ENCODE results near the gene SERPINA5. TPM values are rescaled to one million over a fixed set of nuclear protein-coding genes. Genes with fewer than 3 reads are reported as not detected.

The SERPINA5 gene
- total and polyA plus RNA-seq, 10 of the 15 experiments (the other 5 are each of a cell fraction or from before 2014, with no cell fraction given), result 0.90 TPM; not detected in 9

DNA sequence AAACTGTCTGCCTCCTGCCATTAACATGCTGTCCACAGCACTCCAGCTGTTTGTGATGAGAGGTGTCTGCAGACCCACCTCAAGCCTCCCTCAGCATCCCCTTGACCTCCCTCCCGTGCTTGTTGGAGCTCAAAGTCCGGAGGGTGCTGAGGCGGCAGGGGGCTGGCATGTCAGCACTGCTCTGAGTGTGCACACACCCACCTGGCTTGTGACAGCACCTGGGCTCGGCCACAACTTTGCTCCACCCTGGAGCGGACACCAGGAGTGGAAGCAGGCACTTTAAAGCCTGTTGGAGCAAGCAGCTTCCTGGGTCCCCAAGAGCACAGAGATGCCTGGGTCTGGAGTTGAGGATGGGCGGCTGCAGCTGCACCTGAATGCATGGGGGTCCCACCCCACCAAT lies 51.9 kb downstream of the SERPINA5 start:
- Histone ChIP-seq H3K4me2 (ENCODE audit: control insufficient read depth, insufficient read depth) (no peak overlapping the region), H3K36me3 (ENCODE audit: control insufficient read depth in 2 of 2, insufficient read depth in 2 of 2, low read length in 1 of 2) (no peaks in the 10 kb centered on the region), H3K27me3 (replicated peaks in 1 of 2; ENCODE audit: control insufficient read depth in 2 of 2, insufficient read depth in 2 of 2, low read length in 1 of 2) (no peaks in the 10 kb centered on the region), H4K20me1 (ENCODE audit: control insufficient read depth, insufficient read depth) (no peaks in the 10 kb centered on the region), H2AFZ (ENCODE audit: control insufficient read depth, low read depth, low read length) (no peak overlapping the region), H3K9me3 (replicated peaks; ENCODE audit: control insufficient read depth, insufficient read depth, low read length) (no peaks in the 10 kb centered on the region), H3K4me3 (no peak overlapping the region), H3K79me2 (ENCODE audit: control insufficient read depth, insufficient read depth, low read length) (no peaks in the 10 kb centered on the region), H3K4me1 (ENCODE audit: control insufficient read depth, insufficient read depth, low read length) (no peaks in the 10 kb centered on the region), H3K9ac (ENCODE audit: control insufficient read depth, insufficient read depth, low read length) (no peak overlapping the region), H3K27ac (ENCODE audit: control insufficient read depth, insufficient read depth) (no peak overlapping the region)
- CTCF ChIA-PET, result no interaction called here
- SMC1A ChIA-PET (ENCODE audit: uncharacterized antibody, unreplicated experiment), result no interaction called here
- no peak for TF ChIP-seq BMI1 (IDR thresholded peaks at IDR 0.05; ENCODE audit: borderline replicate concordance)
- no peak for TF ChIP-seq RFX5 (IDR thresholded peaks at IDR 0.05; ENCODE audit: low read depth, low read length)
- TF ChIP-seq IKZF1 (conservative IDR thresholded peaks at IDR 0.05), result no peak
- no peak for TF ChIP-seq CEBPB (IDR thresholded peaks at IDR 0.05; ENCODE audit: borderline replicate concordance in 1 of 2, low read depth in 2 of 2, low read length in 2 of 2)
- TF ChIP-seq POLR2AphosphoS5 (IDR thresholded peaks at IDR 0.05; ENCODE audit: low read length), result no peak
- no peak for TF ChIP-seq DPF2 (IDR thresholded peaks at IDR 0.05)
- no peak for TF ChIP-seq MXI1 (IDR thresholded peaks at IDR 0.05; ENCODE audit: low read depth, low read length)
- TF ChIP-seq, protein P1, sequence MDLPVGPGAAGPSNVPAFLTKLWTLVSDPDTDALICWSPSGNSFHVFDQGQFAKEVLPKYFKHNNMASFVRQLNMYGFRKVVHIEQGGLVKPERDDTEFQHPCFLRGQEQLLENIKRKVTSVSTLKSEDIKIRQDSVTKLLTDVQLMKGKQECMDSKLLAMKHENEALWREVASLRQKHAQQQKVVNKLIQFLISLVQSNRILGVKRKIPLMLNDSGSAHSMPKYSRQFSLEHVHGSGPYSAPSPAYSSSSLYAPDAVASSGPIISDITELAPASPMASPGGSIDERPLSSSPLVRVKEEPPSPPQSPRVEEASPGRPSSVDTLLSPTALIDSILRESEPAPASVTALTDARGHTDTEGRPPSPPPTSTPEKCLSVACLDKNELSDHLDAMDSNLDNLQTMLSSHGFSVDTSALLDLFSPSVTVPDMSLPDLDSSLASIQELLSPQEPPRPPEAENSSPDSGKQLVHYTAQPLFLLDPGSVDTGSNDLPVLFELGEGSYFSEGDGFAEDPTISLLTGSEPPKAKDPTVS (IDR thresholded peaks at IDR 0.05; ENCODE audit: low read depth, low read length), result no peak
- in situ Hi-C loops (cut with MboI), result no loop called here
- no peak for DNase-seq (ENCODE audit: low read depth, low spot score)
- RAD21 ChIA-PET (ENCODE audit: unreplicated experiment), result no interaction called here
- intact Hi-C loops (cut with micrococcal nuclease; ENCODE audit: unreplicated experiment), result no loop called here
- POLR2A ChIA-PET, result no interaction called here
- no peak for FAIRE-seq
- WGBS (ENCODE audit: insufficient coverage, insufficient replicate concordance, low lambda C conversion rate, missing lambda C conversion rate), result 27% methylated on average over 6 of the region's 6 CpGs
- BruUV-seq (replicated peaks), result no TSS peak
- no peak for ATAC-seq

DNA sequence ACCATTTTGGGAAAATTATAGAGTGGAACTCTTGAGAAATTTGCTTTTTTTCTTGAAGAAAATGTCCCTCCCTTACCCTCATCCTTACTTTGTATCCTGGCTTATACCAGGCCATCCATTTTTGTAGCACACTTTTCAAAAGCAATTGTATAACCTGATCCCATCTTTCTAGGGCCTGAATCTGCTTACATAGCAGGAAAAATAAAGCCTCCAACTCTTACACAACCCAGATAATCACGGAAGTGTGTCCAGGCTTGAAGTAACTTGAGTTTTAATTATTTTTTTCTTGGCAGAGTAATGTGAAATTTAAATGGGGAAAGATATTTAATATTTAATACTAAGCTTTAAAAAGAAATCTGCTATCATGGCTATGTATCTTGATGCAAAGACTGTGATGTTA lies 53.9 kb downstream of the SERPINA5 start:
- FAIRE-seq (no peak), ATAC-seq (no peak), DNase-seq (ENCODE audit: low read depth, low spot score) (no peak)
- BruUV-seq (replicated peaks), result no TSS peak
- in situ Hi-C loops (cut with MboI), result no loop called here
- no peaks in the 10 kb centered on the region for H4K20me1 ChIP-seq (ENCODE audit: control insufficient read depth, insufficient read depth)
- POLR2A ChIA-PET, result no interaction called here
- H3K27ac ChIP-seq (ENCODE audit: control insufficient read depth, insufficient read depth), result no peak overlapping the region
- CTCF ChIA-PET, result no interaction called here
- intact Hi-C loops (cut with micrococcal nuclease; ENCODE audit: unreplicated experiment), result no loop called here
- no peaks in the 10 kb centered on the region for H3K4me1 ChIP-seq (ENCODE audit: control insufficient read depth, insufficient read depth, low read length)
- RAD21 ChIA-PET (ENCODE audit: unreplicated experiment), result no interaction called here
- no peak overlapping the region for H3K4me2 ChIP-seq (ENCODE audit: control insufficient read depth, insufficient read depth)
- SMC1A ChIA-PET (ENCODE audit: uncharacterized antibody, unreplicated experiment), result no interaction called here
- no peaks in the 10 kb centered on the region for H3K27me3 ChIP-seq (replicated peaks in 1 of 2; ENCODE audit: control insufficient read depth in 2 of 2, insufficient read depth in 2 of 2, low read length in 1 of 2)
- H3K9me3 ChIP-seq (replicated peaks; ENCODE audit: control insufficient read depth, insufficient read depth, low read length), result no peaks in the 10 kb centered on the region
- WGBS (ENCODE audit: insufficient coverage, insufficient replicate concordance, low lambda C conversion rate, missing lambda C conversion rate), result 5% methylated on average over 1 of the region's 1 CpG
- H2AFZ ChIP-seq (ENCODE audit: control insufficient read depth, low read depth, low read length), result no peak overlapping the region
- no peak overlapping the region for H3K9ac ChIP-seq (ENCODE audit: control insufficient read depth, insufficient read depth, low read length)
- no peaks in the 10 kb centered on the region for H3K36me3 ChIP-seq (ENCODE audit: control insufficient read depth in 2 of 2, insufficient read depth in 2 of 2, low read length in 1 of 2)
- no peak overlapping the region for H3K4me3 ChIP-seq
- no peaks in the 10 kb centered on the region for H3K79me2 ChIP-seq (ENCODE audit: control insufficient read depth, insufficient read depth, low read length)
- no peak for TF ChIP-seq POLR2A (IDR thresholded peaks at IDR 0.05; ENCODE audit: low read depth, low read length)
- TF ChIP-seq, protein P2, sequence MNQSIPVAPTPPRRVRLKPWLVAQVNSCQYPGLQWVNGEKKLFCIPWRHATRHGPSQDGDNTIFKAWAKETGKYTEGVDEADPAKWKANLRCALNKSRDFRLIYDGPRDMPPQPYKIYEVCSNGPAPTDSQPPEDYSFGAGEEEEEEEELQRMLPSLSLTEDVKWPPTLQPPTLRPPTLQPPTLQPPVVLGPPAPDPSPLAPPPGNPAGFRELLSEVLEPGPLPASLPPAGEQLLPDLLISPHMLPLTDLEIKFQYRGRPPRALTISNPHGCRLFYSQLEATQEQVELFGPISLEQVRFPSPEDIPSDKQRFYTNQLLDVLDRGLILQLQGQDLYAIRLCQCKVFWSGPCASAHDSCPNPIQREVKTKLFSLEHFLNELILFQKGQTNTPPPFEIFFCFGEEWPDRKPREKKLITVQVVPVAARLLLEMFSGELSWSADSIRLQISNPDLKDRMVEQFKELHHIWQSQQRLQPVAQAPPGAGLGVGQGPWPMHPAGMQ (IDR thresholded peaks at IDR 0.05; ENCODE audit: borderline replicate concordance), result no peak
- TF ChIP-seq ZNF384 (IDR thresholded peaks at IDR 0.05; ENCODE audit: borderline replicate concordance, low read depth, low read length), result no peak
- TF ChIP-seq CHD4 (IDR thresholded peaks at IDR 0.05), result no peak
- no peak for TF ChIP-seq BHLHE40 (IDR thresholded peaks at IDR 0.05; ENCODE audit: borderline replicate concordance in 1 of 2, low read depth in 2 of 2, low read length in 1 of 2)
- no peak for TF ChIP-seq KLF5 (IDR thresholded peaks at IDR 0.05; ENCODE audit: partially characterized antibody)
- no peak for TF ChIP-seq HDGF (IDR thresholded peaks at IDR 0.05)
- TF ChIP-seq PAX5 (IDR thresholded peaks at IDR 0.05; ENCODE audit: borderline replicate concordance, low read depth, low read length), result no peak
- TF ChIP-seq RBBP5 (conservative IDR thresholded peaks at IDR 0.05), result no peak
- TF ChIP-seq JUND (IDR thresholded peaks at IDR 0.05; ENCODE audit: low read depth, low read length), result no peak
- no peak for TF ChIP-seq MYC (IDR thresholded peaks at IDR 0.05; ENCODE audit: insufficient read depth, insufficient read length, insufficient replicate concordance, low read length, severe bottlenecking)
